Cardiac fibroblast (primary cell): ENCODE results near the gene NFU1.
A peak's percentile ranks its signal among the peaks of the same experiment; 100 is the strongest.
"Not testable (repeated sequence)": the region's sequence is repeated elsewhere in the genome, so short reads cannot be mapped to it uniquely, and the experiment has no call there.

ENCODE experiments used
- DNase-seq, 2 donors: peaks; one replicate each; pipeline versions ENCODE4 v3.0.0 to v3.0.0-alpha.2; 2010; ENCODE audit warnings: low read depth in 2 of 2
- H3K4me3 ChIP-seq, 2 donors: replicated peaks in 1 of 2; 1 replicate in 1 of 2; 2 replicates in 1 of 2; pipeline ENCODE4 v1.5.1; 2011; ENCODE audit warnings: low read depth in 2 of 2, low read length in 2 of 2, mild to moderate bottlenecking in 2 of 2, moderate library complexity in 1 of 2
- TF ChIP-seq, protein P1 (sequence below): IDR thresholded peaks from one replicate; pipeline ENCODE4 v1.5.1; 2011; ENCODE audit warnings: low read depth, mild to moderate bottlenecking, low read length, inconsistent platforms

The NFU1 gene

DNA sequence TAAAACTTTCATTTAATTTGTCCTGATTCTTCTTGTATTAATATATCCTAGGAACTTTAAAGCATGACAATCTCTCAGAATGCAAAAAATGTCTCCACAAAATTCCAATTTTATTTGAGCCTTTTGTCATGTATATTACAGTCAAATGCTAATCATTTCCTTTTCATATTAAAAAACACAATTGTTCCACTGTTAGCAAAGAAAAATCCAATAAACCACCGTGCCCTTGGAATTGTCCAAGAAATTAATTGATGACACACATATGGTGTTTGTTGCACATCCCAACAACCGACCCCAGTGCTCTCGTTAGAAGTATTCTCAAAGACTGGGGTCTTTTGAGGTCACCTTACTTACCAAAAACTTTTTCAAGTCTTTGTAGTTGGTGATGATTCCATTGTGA, 78.3 kb downstream of the NFU1 start:
- H3K4me3 ChIP-seq = no peak overlapping the region
- TF ChIP-seq, protein P1, sequence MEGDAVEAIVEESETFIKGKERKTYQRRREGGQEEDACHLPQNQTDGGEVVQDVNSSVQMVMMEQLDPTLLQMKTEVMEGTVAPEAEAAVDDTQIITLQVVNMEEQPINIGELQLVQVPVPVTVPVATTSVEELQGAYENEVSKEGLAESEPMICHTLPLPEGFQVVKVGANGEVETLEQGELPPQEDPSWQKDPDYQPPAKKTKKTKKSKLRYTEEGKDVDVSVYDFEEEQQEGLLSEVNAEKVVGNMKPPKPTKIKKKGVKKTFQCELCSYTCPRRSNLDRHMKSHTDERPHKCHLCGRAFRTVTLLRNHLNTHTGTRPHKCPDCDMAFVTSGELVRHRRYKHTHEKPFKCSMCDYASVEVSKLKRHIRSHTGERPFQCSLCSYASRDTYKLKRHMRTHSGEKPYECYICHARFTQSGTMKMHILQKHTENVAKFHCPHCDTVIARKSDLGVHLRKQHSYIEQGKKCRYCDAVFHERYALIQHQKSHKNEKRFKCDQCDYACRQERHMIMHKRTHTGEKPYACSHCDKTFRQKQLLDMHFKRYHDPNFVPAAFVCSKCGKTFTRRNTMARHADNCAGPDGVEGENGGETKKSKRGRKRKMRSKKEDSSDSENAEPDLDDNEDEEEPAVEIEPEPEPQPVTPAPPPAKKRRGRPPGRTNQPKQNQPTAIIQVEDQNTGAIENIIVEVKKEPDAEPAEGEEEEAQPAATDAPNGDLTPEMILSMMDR = no peak
- DNase-seq = no peak

DNA sequence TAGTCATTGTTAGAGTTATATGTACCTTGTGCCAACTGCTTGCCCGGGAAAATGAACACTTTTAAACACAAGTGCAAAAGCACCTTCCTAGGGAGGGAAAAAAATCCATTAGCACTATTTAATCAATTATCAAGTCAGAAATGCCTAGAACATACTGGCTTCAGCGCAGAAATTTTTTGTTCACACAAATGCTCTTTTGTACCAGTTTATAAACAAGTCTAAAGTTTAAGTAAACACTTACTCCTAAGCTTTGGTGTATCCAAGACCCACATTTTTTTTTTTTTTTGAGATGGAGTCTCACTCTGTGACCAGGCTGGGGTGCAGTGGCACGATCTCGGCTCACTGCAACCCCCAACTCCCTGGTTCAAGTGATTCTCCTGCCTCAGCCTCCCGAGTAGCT, 80.8 kb downstream of the NFU1 start:
- DNase-seq = no peak
- no peak overlapping the region for H3K4me3 ChIP-seq
- TF ChIP-seq, protein P1 = no peak

DNA sequence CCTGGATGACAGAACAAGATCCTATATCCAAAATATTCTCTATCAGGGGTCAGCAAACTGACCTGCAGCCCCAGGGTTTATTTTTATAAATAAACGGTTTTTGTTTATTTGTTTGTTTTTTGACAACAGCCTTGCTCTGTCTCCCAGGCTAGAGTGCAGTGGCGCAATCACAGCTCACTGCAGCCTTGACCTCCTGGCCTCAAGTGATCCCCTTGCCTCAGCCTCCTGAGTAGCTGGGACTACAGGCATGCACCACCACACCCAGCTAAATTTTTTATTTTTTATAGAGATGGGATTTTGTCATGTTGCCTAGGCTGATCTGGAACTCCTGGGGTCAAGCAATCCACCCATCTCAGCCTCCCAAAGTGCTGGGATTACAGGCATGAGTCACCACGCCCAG, 82.3 kb downstream of the NFU1 start:
- not testable (repeated sequence) for H3K4me3 ChIP-seq, DNase-seq

DNA sequence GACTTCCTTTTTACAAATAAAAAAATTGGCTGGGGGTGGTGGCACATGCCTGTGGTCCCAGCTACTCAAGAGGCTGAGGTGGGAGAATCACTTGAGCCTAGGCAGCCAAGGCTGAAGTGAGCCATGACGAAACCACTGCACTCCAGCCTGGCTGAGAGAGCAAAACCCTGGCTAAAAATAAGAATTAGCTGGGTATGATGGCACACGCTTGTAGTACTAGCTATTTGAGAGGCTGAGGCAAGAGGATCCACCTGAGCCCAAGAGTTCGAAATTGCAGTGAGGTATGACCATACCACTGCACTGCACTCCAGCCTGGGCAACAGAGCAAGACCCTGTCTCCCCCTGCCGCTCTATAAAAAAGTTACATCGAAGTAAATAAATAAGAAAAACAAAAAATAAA, 83.9 kb downstream of the NFU1 start:
- no peak overlapping the region for H3K4me3 ChIP-seq
- peak in 1 of 2 donors; percentile 3 for DNase-seq
- TF ChIP-seq, protein P1 = no peak

DNA sequence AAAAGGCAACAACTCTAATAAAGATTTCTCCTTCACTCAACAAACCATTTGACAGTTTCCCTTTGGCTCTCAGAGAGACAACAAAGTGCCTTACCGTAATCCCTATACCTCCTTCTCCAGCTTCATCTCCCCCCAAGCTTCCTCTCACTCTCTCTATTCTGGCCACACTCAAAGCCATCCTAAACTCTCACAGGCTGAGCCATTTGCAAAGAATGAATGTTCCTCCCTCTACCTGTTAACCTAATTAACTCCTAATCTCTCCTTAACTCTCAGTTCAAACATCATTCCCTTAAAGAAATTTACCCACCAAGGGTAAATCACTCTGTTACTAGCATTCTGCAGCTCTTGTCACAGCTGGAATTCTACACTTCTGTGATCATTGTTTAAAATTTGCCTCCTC, 88.5 kb downstream of the NFU1 start:
- no peak for DNase-seq
- TF ChIP-seq, protein P1 = no peak
- no peak overlapping the region for H3K4me3 ChIP-seq
